CD4-positive, alpha-beta T cell treated with Interleukin-6 at 100 ng/mL for 8 hours (primary cell): ENCODE measurements around the gene GTPBP3.
A peak's percentile ranks its signal among the peaks of the same experiment; 100 is the strongest.

Experiments
- DNase-seq: peaks from one replicate; pipeline ENCODE4 v3.0.0-alpha.2; 2020; ENCODE audit warnings: mixed read lengths, low spot score

Gene GTPBP3

DNA sequence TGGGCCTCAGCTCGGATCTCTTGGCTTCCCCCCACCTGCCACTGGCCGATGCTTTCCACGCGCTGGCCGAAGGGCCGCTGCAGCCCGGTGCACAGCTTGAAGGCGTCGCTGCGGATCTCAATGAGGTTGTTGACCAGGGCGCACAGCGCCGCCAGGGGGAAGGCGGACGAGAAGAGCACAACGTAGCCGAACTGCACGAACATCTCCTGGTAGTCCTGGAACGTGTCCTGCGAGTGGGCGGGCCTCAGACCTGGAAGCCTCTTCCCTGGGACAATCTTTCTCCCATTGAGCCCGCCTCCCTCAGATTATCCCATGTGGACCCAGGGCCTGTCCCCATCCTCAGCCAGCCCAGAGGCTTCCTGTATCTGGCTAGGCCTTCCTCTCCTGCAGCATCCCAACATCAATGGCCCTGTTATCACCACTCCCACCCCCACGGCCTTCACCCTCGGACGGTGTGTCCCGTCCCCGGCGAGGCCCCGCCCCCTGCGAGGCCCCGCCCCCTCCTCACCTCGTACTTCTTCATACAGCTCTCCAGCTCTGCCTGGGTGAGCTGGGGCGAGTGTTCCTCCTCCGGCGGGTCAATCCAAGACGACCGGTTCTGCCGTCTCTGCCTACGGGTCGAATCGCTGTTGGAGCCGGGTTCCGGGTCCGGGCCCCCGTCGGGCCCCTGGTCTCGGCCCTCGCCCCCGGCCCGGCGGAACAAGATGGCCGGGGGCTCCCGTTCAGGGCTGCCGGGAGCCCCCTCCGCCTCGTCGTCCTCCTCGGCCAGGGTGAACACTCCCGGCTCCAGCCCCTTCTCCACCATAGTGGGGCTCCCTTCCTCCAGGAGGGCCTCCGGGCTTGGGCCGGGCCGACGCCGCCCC is 9.5 kb upstream of the GTPBP3 start:
- DNase-seq, result peak; percentile 64

- DNase-seq, result peak; percentile 55
These were observed 8.6 kb upstream of the GTPBP3 start for GRCh38 chr19:17328517-17329365.

- DNase-seq, result no peak
These were observed 7.7 kb upstream of the GTPBP3 start for GRCh38 chr19:17329366-17330261.

- no peak for DNase-seq
These were observed 6.9 kb upstream of the GTPBP3 start for GRCh38 chr19:17330262-17331044.

DNA sequence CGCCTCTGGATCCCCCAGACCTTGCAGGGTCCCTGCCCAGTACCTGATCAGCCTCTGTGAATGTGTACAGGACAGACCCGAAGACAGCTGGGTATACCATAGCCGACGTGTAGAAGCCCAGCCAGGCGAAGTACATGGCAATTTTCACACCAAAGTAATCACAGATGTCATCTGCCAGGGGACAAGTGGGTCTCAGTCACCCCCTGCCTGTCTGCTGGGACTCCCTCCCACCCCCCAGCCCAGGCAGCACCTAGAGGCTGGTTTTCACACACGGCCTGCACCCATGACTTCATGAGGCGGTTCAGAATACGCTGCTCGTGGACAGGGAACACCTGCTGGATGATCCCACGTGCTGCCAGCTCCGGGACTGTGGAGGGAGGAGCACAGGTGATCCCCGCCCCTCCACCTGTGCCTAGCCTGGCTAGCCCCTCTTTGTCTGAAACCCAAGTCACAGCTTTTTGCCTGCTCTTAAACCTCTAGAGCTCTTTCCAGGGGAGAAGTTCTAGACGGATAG is 6.3 kb upstream of the GTPBP3 start:
- no peak for DNase-seq

- DNase-seq, result no peak
These were observed 5.0 kb upstream of the GTPBP3 start for GRCh38 chr19:17332360-17332676.

GRCh38 chr19:17332677-17333581 is 4.4 kb upstream of the GTPBP3 start:
- DNase-seq, result no peak

GRCh38 chr19:17333611-17334413 is 3.5 kb upstream of the GTPBP3 start:
- peak; percentile 80 for DNase-seq

DNA sequence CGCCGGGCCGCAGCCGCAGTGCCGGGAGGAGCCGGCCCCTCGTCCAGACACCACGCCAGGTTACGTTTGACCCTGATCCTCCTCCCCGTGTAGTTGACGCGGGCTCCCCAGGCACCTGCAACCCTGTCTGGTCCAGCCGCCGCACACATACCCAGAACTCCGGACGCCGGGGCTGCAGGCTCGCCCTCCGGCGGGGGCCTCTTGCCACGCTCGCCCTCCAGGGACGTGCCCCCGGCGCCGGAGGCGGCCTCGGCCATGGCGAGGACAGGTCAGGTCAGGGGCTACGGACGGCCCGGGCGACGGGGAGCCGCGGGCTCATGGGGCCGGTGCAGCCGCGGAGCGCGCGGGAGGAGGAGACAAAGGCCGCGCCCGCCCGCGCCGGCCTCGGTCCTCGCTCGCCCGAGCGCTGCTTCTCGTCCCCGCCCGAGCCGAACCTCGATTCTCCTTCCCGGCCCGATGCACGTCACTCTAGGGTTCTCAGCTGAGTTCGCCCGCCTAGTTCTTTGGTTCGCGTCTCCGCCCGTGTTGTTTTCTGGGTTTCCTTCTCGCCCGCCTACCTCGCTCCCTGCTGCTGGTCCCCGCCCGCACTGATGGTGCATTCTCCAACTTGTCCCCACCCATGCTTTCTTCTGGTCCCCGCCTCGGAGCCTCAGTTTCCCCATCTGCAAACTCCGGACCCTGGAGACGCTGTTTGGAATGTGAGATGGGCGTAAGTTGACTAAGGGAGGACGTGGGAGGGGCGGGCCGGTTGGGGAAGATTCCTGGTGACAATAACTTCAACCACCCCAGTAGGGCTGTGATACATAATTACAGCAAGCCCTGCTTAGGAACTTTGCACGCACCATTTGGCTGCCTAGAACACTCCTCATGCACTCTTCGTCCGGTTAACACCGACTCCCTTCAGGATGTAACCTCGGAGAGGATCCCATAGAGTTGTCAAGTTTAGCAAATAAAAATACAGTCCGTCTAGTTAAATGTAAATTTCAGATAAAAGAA is 2.6 kb upstream of the GTPBP3 start, which contains the start of gene ANO8:
Gene ANO8, minus strand, starts transcription at position 442 of the 996 bp plus-strand sequence. Its CDS starts 185 bp downstream, at position 257.
- DNase-seq, result peak; percentile 94

DNA sequence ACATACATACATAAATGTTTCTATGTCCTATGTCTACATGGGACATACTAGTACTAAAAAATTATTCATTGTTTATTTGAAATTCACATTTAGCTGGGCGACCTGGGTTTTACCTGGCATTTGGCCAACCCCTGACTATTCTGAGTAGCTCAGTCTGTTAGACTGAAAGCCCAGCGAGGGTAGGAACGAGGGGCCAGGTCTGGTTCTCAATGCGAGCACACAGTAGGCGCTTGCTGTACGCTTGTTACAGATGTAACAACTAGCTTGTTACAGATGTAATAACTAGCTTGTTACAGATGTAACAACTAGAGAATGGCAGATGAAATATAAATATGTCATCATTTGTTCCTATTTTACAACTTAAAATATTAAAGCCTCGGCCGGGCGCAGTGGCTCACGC is 1.8 kb upstream of the GTPBP3 start:
- no peak for DNase-seq

DNA sequence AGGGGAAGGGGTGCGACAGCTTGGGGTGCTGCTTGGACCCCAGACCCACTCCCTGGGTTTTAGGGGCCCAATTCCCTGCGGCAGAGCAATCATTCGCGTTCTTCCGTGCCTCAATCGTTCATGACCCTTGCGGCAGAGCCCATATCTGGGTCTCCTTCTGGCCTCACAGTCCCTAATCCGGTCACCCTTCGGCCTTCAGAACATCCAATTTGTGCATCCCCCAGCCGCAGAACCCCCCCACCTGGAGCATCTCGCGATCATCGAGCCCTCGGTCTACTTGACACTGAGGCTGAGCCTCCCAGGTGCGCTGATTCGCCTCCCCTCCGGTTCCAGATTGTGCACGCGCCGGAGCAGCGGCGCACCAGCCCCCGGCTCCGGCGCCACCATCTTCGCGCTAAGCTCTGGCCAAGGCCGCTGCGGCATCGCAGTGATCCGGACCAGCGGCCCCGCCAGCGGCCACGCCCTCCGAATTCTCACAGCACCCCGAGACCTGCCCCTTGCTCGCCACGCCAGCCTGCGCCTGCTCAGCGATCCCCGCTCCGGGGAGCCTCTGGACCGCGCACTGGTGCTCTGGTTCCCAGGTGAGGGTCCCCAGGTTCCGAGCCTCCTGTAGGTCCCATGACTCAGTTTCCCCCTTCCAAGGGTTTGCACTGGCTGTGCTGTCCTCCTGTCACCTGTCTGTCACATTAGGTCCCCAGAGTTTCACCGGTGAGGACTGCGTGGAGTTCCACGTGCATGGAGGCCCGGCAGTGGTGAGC is 501 bp downstream of the GTPBP3 start:
- DNase-seq, result no peak

- no peak for DNase-seq
These were observed 1.2 kb downstream of the GTPBP3 start for GRCh38 chr19:17338433-17339078.

DNA sequence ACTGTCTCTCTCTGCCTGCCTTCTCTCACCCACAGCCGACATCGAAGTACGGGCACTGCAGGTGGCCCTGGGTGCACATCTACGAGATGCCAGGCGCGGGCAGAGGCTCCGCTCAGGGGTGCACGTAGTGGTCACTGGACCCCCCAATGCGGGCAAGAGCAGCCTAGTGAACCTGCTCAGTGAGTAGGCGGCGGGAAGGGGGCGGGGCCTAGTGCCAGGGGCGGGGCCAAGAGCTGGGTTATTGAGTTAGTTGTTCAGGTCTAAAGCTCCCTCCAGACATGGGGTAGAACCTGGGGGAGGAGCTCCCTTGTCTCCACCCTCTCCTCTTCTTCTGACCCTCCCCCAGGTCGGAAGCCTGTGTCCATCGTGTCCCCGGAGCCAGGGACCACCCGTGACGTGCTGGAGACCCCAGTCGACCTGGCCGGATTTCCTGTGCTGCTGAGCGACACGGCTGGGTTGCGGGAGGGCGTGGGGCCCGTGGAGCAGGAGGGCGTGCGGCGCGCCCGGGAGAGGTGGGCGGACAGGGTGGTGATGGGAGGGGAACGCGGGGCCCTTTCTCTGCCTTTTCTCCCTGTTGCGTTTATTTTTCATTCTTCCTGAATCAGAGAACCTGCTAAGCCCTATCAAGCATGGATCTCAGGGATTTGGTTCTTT is 1.9 kb downstream of the GTPBP3 start:
- no peak for DNase-seq

- no peak for DNase-seq
These were observed 3.0 kb downstream of the GTPBP3 start for GRCh38 chr19:17340302-17340870.

- no peak for DNase-seq
These were observed 3.6 kb downstream of the GTPBP3 start for GRCh38 chr19:17340871-17341357.
